RPMI8226 (cell line): ENCODE results near the gene AQP1.

ENCODE experiments used
- DNase-seq: peaks from one replicate; pipeline ENCODE4 v3.0.0-alpha.2; 2015

AQP1 gene

GRCh38 chr7:30886608-30887011 is 25.0 kb upstream of the AQP1 start:
- DNase-seq = no peak

DNA sequence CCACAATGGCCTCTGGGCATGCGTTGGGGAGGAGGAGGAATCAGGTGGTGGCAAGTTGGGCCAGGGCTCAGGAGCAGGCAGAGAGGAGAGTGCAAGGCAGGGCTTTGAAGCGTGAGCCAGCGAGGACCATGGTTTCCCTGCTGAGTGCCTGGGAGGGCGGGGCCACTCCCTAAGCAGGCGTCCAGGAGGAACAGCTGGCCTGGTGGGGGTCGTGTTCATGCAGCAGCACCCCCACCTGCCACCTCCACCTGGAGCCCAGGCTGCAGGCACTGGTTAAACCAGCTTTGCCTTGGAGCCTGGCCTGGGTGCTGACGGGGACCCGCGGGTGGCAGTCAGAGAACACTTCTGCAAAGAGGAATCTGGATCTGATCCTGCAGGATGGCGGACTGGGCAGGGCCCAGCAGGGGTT is 24.2 kb upstream of the AQP1 start:
- no peak for DNase-seq

GRCh38 chr7:30888747-30889146 is 22.9 kb upstream of the AQP1 start:
- no peak for DNase-seq

DNA sequence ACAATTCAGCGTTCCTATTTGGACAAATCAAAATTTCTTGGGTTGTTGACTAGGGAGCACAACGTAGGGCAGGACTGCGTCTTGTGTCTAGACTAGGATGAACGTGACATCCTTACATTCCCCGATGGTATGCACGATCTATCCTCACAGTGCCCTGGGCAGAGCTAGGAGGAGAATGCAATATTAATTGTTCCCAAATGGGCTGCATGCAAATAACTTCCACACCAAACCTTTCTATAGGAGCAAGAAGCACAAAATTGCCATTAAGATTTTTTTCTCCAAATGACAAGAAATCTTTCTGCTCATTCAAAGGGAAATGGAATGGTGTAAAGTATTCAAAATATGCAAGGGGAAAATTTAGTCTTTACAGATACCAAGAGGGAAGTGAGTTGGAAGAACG is 21.4 kb upstream of the AQP1 start:
- no peak for DNase-seq

- no peak for DNase-seq
Measured at GRCh38 chr7:30893357-30893756, 18.3 kb upstream of the AQP1 start.

- DNase-seq = no peak
Measured at GRCh38 chr7:30894009-30894408, 17.6 kb upstream of the AQP1 start.

GRCh38 chr7:30894866-30895605 is 16.6 kb upstream of the AQP1 start:
- peak; percentile 25 for DNase-seq

DNA sequence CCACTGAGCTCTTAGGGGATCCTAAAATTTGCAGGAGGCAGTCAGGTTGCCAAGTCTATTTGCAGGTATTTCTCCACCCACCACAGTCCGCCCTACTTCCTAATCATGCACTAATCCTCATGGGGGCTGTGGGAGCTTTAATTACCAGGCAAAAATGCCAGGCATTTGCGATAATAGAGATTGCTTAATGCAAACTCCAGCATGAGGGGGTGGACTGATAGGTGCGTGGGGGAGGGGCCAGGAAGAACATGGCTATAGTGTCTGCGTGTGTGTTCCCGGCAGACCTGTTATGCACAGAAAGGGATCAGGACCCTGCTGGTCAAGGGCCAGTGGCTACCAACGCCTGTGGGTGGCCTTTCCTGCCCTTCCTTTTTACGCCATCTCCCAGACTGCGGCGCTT is 15.6 kb upstream of the AQP1 start:
- no peak for DNase-seq

DNA sequence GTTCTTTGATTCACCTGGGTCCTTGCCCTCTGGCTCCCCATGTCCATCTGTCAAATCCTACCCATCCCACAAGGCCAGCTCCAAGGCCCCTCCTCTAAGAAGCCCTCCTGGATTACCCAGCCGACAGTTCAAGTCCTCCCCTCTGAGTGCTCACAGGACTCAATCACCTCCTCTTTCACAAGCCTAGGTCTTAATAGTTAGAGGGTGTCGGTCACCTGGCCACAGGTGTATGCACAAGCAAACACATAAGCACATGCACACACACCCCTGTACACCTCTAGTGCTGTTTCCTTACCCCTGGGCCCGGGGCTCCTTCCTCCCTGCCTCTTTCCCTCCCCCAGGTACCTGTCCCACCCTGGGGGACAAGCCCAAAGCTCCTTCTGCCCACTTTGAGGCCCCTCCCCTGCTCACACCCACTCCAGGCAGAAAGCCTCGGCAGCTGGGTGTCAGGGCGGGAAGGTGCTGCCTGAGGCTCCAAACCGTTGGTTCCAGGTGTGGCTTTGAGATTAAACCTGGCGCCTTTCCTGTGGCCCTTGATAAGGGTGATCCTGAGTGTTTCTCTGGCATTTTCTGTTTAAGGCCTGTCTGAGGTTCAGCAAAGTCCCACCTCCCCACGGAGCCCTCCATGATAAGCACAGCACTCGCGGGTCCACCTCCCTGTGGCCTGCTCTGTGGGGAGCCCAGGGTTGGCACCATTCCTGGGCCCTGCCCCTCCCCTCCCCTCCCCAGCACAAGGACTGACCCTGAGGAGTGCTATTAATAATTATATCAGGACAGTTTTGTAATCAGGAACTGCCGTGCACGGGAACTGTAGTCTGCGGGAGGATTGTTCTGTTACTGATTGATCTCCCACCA is 14.6 kb upstream of the AQP1 start:
- no peak for DNase-seq

DNA sequence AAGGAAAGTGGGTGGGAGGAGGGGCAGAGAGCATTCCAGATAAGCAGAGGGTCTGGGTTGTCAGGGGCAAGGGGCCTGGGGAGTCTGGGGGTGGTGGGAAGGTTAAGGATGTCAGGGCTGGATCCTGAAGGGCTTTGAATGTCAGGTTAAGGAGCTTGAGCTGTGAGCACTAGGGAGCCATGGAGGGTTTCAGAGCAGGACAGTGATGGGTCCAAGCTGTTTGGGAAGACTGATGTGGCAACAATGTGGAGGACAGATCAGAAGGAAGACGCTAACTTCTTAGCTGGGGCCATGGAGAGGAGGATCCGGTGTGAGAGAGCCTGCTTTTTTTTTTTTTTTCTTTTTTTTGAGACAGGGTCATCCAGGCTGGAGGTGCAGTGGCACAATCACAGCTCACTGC is 13.9 kb upstream of the AQP1 start:
- no peak for DNase-seq

- DNase-seq = no peak
Measured at GRCh38 chr7:30898411-30898810, 13.2 kb upstream of the AQP1 start.

- no peak for DNase-seq
Measured at GRCh38 chr7:30899066-30899465, 12.6 kb upstream of the AQP1 start.

DNA sequence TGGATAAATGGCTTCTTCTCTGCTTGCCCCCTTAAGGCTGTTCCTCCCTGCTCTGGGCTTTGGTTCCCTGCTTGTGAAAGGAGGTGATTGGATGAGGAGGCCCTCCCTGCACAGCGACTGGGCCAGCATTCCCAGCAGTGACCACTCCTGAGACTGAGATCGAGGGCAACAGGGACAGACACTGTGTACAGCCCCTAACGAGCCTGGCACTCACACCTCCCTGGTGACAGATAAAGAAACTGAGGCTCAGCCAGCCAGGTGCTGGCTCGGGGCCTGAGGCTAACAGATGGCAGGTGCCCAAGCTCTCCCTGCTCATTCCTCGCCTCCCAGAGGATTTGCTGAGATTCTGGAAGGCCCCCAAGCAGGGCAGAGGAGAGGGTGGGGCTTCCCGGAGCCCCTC is 12.0 kb upstream of the AQP1 start:
- no peak for DNase-seq

DNA sequence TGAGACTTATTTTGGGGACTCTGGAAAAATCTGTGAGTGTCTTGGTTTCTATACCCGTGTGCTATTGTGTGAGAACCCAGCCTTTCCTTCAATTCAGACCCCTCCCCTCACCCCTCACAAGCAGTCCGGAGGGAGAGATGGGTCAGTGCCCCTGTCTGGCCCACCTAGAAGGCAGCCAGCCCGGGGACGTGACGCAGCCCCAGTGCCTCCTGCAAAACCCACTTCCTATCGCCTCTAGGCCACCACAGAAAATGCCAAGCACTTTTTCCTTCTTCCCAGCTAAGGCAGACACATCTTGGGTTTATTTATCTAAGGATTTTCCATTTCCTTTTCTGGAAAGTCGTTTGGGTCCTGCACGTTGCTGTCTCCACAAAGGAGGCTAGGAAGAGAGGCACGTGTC is 11.6 kb upstream of the AQP1 start:
- DNase-seq = no peak

GRCh38 chr7:30900803-30901362 is 10.8 kb upstream of the AQP1 start:
- DNase-seq = no peak

GRCh38 chr7:30901856-30902255 is 9.8 kb upstream of the AQP1 start:
- DNase-seq = no peak

- DNase-seq = no peak
Measured at GRCh38 chr7:30902466-30902865, 9.2 kb upstream of the AQP1 start.

DNA sequence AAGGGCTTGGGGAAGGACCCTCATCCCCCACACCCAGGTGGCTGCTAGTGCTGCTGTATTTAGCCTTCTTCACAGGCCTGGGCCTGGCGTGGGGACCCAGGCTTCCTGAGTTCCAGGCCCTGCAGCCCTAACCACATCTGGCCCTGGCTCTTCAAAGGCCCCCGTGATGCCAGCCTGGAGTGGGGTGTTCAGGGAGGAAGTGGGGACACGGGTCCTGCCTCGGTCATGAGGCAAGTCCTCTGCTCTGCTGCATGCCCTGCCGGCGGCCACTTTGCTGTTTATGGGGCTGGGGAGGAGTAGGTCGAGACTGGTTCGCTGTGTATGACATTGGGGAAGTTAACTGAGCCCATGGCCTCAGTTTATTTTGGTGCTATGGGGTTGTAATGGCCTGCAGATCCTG is 8.5 kb upstream of the AQP1 start:
- no peak for DNase-seq

GRCh38 chr7:30904561-30904960 is 7.1 kb upstream of the AQP1 start:
- no peak for DNase-seq

DNA sequence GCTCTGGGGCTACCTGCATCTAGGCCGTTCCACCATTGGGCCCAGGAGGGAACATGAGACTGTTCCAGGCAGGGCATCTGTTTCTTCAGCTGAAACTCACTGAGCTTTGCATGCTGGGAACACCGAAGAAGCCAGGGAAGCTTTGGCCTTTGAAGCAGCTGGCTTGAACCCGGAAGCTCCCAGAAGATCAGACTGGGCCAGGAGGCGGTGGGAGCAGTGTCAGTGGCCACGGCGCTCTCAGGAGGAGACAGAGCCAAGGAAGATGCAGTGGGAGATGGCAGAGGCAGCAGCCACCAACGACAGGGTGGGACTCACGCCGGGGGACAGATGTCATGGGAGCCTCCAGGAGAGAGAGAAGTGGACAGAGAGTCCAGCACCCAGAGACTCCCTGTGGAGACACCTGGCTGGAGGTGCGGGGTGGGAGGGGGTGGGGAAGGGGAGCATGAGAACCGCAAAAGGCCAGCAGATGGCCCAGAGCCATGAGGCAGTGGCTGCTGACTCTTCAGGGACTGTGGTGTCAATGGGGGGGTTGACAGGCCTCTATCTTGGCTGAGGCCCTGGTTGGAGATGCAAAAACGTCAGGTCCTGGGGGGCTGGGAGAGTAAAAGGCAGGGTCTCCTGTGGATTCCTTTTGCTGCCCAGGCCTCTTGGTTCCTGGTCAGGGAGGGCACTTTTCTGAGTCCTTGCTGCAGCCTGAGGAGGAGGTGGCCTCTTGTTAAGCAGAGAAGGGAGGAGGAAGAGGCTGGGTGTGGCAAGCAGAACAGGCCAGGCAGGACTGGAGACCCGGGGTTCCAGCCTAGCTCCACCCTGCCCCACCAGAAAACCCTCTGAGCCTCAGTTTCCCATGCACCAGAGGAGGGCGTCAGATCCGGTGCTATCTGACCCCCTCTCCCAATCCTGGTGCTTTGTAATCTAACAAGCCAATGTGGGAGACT is 6.3 kb upstream of the AQP1 start:
- DNase-seq = no peak

DNA sequence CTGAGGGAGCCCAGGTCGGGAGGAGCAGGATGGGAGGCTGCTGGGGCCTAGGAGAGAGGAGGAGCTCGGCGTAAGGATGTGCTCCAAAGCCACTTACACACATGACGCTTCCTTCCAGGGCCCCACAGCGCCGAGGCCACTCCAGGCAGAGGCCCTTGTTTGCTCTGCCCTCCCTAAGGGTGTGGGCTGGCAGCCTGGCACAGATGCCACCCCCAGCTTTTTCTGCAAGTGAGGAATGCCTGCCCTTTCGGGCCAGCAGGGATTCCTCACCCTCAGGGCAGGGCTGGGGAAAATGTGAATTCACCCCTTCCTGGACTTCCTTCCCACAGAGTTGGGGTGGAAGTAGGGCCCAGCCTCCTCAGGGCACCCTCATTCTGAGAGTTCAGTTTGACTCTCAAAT is 5.6 kb upstream of the AQP1 start:
- no peak for DNase-seq

- DNase-seq = no peak
Measured at GRCh38 chr7:30906515-30907240, 5.0 kb upstream of the AQP1 start.
